GM11168 (cell line): ENCODE data around the gene VWC2L.

Experiments used
- in situ Hi-C: fragments of 300-500 bp; cut with MboI; formaldehyde crosslinking; loops from one replicate; pipeline ENCODE4 v1.12.0; 2022; ENCODE audit warnings: low sequenced_read_pairs; ENCODE audit not compliant: unreplicated experiment

Gene VWC2L

GRCh38 chr2:214529514-214529913 lies 118.7 kb downstream of the VWC2L start:
- in situ Hi-C loops, result no loop called here

- in situ Hi-C loops, result no loop called here
Measured at GRCh38 chr2:214533541-214533940, 122.7 kb downstream of the VWC2L start.

- in situ Hi-C loops, result no loop called here
Measured at GRCh38 chr2:214536625-214537024, 125.8 kb downstream of the VWC2L start.

GRCh38 chr2:214537929-214538328 lies 127.1 kb downstream of the VWC2L start:
- in situ Hi-C loops, result no loop called here

GRCh38 chr2:214542295-214542694 lies 131.4 kb downstream of the VWC2L start:
- in situ Hi-C loops, result no loop called here

- in situ Hi-C loops, result no loop called here
Measured at GRCh38 chr2:214542866-214543265, 132.0 kb downstream of the VWC2L start.

- in situ Hi-C loops, result no loop called here
Measured at GRCh38 chr2:214543386-214543955, 132.6 kb downstream of the VWC2L start.

- in situ Hi-C loops, result no loop called here
Measured at GRCh38 chr2:214545898-214546542, 135.2 kb downstream of the VWC2L start.

- in situ Hi-C loops, result no loop called here
Measured at GRCh38 chr2:214547931-214548330, 137.1 kb downstream of the VWC2L start.

- in situ Hi-C loops, result no loop called here
Measured at GRCh38 chr2:214549946-214550345, 139.1 kb downstream of the VWC2L start.

GRCh38 chr2:214550786-214551185 lies 139.9 kb downstream of the VWC2L start:
- in situ Hi-C loops, result no loop called here

GRCh38 chr2:214557884-214558283 lies 147.0 kb downstream of the VWC2L start:
- in situ Hi-C loops, result no loop called here

- in situ Hi-C loops, result no loop called here
Measured at GRCh38 chr2:214558341-214558740, 147.5 kb downstream of the VWC2L start.

- in situ Hi-C loops, result no loop called here
Measured at GRCh38 chr2:214560176-214560575, 149.3 kb downstream of the VWC2L start.

- in situ Hi-C loops, result no loop called here
Measured at GRCh38 chr2:214560618-214561190, 149.8 kb downstream of the VWC2L start.

GRCh38 chr2:214565246-214565645 lies 154.4 kb downstream of the VWC2L start:
- in situ Hi-C loops, result no loop called here

- in situ Hi-C loops, result no loop called here
Measured at GRCh38 chr2:214566457-214566856, 155.6 kb downstream of the VWC2L start.

GRCh38 chr2:214569419-214570035 lies 158.7 kb downstream of the VWC2L start:
- in situ Hi-C loops, result no loop called here

GRCh38 chr2:214574084-214574781 lies 163.4 kb downstream of the VWC2L start:
- in situ Hi-C loops, result no loop called here

GRCh38 chr2:214575030-214575429 lies 164.2 kb downstream of the VWC2L start:
- in situ Hi-C loops, result no loop called here

- in situ Hi-C loops, result no loop called here
Measured at GRCh38 chr2:214575465-214575864, 164.6 kb downstream of the VWC2L start.
